HG02973 (cell line): Measurements from ENCODE around the gene GFRA4.

Experiments
- ATAC-seq: cut with Tn5 transposase; IDR thresholded peaks from one replicate; pipeline ENCODE4 v1.9.1; 2021; ENCODE audit warnings: moderate library complexity; ENCODE audit not compliant: unreplicated experiment

The GFRA4 gene

GRCh38 chr20:3694864-3695263 is 31.7 kb upstream of the GFRA4 start:
- ATAC-seq: no peak

DNA sequence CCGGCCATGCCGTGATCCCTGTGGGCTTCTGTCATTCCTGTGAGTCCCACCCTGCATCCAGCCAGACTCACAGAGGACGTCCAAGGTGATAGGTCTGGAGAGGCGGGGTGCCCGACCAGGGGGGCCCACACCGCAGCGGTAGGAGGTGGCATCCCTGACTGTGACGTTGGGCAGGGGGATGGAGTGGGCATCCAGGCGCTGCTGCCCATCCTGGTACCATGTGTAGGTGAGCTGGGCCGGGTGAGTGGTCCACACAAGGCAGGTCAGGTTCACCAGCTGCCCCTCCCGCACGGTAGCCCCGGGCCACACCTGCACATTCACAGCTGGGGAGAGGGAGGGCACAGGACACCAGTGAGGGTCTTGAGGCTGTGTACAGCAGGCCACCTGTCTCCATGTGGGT is 30.2 kb upstream of the GFRA4 start:
- ATAC-seq: no peak

GRCh38 chr20:3692706-3693294 is 29.6 kb upstream of the GFRA4 start:
- ATAC-seq: no peak

- ATAC-seq: no peak
These were observed 28.7 kb upstream of the GFRA4 start for GRCh38 chr20:3691897-3692296.

GRCh38 chr20:3691306-3691705 is 28.1 kb upstream of the GFRA4 start:
- ATAC-seq: no peak

GRCh38 chr20:3690413-3690812 is 27.2 kb upstream of the GFRA4 start:
- no peak for ATAC-seq

DNA sequence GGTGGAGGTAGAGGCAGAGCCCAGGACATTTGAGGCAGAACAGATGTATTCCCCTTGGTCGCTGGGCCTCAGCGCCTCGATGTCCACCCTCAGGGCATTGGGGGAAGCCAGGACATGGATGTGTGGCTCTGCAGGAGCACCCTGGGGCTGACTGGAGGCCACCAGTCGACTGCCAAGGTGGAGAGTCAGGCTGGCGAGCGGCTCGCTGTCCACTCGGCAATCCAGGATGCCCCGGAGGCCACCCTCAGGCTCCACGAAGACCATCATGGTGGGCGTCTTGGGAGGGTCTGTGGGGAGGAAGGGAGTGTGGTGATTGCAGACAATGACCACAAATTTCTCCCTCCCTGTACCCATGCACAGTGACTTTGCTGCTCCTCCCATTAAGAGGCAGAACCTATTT is 26.8 kb upstream of the GFRA4 start:
- no peak for ATAC-seq

DNA sequence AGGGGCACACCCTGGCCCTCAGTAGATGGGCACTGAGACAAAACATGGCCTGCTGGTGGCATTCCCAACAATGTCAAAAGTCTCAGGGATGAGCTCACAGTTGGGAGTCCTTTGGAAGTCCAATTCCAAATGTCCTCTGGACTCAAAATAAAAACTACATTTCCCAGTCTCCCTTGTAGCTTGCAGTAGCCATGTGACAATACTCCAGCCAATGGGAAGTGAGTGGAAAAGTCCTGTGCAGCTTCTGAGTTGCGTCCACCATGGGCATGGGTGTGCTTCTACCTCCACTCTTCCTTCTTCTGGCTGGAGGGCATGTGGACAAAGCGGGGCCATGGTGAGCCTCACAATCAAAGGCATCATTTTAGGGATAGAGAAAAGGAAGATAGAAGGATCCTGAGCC is 24.5 kb upstream of the GFRA4 start:
- no peak for ATAC-seq

- no peak for ATAC-seq
These were observed 23.7 kb upstream of the GFRA4 start for GRCh38 chr20:3686867-3687321.

GRCh38 chr20:3686421-3686820 is 23.2 kb upstream of the GFRA4 start:
- ATAC-seq: no peak

- no peak for ATAC-seq
These were observed 22.1 kb upstream of the GFRA4 start for GRCh38 chr20:3685341-3685740.

GRCh38 chr20:3681931-3682781 is 19.0 kb upstream of the GFRA4 start, which contains the start of gene ADAM33:
Gene ADAM33, minus strand, starts transcription at chr20:3682010. Its CDS starts 6 bp downstream, at chr20:3682004.
- no peak for ATAC-seq

GRCh38 chr20:3681352-3681930 is 18.2 kb upstream of the GFRA4 start:
- ATAC-seq: no peak

- ATAC-seq: no peak
These were observed 17.6 kb upstream of the GFRA4 start for GRCh38 chr20:3680701-3681351.

GRCh38 chr20:3679749-3680700 is 16.8 kb upstream of the GFRA4 start:
- ATAC-seq: no peak

DNA sequence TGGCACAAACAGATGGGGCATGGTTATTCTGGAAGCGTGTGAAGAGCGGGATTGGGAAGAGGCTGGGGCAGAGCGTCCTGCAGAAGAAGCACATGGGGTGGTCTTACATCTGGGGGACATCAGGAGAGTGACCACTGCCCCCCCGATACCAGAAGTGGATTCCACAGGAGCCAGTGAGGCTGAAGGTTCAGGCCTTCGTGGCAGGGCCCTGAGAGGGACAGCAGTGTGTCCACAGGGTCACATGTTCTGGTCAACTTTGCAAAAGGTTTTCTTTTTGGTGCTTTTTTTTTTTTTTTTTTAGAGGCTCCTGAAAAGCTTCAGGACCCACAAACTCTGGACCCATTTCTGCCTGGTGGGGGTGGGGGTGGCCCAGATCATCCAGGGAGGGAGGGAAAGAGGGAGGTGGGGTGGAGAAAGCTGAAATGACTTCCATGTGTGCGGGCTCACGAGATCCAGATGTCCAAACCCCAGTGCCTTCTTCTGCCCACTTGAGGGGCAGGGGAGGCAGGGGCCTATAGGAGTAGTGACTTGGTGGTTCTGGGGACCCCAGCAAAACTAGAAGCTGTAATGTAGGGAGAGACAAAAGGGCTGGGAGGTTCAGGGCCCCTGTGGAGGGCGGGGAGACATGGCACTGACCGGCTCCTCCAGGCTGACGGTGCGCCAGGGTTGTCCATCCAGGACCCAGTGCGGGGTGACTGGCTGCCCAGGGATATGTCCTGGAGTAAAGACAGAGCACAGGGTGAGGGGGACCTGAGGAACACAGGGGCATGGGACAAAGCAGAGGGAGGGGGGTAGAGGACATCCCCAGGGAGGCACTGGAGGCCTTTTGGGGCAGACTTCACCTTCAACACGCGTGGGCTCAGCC is 15.9 kb upstream of the GFRA4 start:
- no peak for ATAC-seq

GRCh38 chr20:3678198-3678597 is 15.0 kb upstream of the GFRA4 start:
- ATAC-seq: no peak

DNA sequence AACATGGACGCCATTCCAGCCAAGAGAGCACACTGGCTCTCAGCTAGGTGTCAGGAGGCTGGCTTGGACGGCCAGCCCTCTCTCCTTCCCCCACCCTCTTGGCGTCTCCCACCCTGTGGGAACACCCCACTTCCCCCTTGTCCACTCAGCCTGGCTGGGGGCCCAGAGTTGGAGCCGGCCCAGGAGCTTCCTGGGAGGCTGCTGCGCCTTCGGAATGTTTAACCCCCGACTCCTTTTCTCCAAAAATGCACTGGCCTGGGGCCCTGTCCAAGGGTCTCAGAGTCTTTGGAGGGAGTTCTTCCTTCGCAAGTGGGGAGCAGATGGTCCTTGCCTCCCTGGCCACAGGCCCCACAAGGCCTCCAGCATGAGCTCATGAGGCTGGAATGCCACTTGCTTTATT is 14.5 kb upstream of the GFRA4 start:
- no peak for ATAC-seq
